ENCODE results near the gene DCAF4L1. TPM values are rescaled to one million over a fixed set of nuclear protein-coding genes. Genes with fewer than 3 reads are reported as not detected.

The DCAF4L1 gene
- total RNA-seq, 2 donors from 2014 or later, result under 0.01 to 0.33 TPM

GRCh38 chr4:41964401-41964800, 17.2 kb upstream of the DCAF4L1 start:
- intact Hi-C loops (cut with DNase I), result no loop called here
- Histone ChIP-seq H3K27me3 (no peaks in the 10 kb centered on the region), H3K4me1 (no peaks in the 10 kb centered on the region), H3K27ac (no peak overlapping the region), H3K36me3 (replicated peaks in 1 of 2; ENCODE audit: insufficient read depth in 1 of 2, low read depth in 2 of 2) (no peaks in the 10 kb centered on the region), H3K4me3 (no peak overlapping the region), H3K9me3 (no peaks in the 10 kb centered on the region)
- no peak for ATAC-seq
- 92 to 100% methylated on average over 1 of the region's 1 CpG for WGBS, 2 donors
- DNase-seq, result no peak
- TF ChIP-seq POLR2A (IDR thresholded peaks at IDR 0.05), result no peak
- TF ChIP-seq CTCF (IDR thresholded peaks at IDR 0.05), result no peak

GRCh38 chr4:41967392-41967791, 14.2 kb upstream of the DCAF4L1 start:
- H3K4me3 ChIP-seq, result no peak overlapping the region
- H3K27me3 ChIP-seq, result no peaks in the 10 kb centered on the region
- no peaks in the 10 kb centered on the region for H3K9me3 ChIP-seq
- WGBS, 2 donors, result 86 to 88% methylated on average over 2 of the region's 2 CpGs
- no peak for ATAC-seq
- DNase-seq, result no peak
- intact Hi-C loops (cut with DNase I), result no loop called here
- TF ChIP-seq CTCF (IDR thresholded peaks at IDR 0.05) (no peak), POLR2A (IDR thresholded peaks at IDR 0.05) (no peak)
- no peak overlapping the region for H3K27ac ChIP-seq
- no peaks in the 10 kb centered on the region for H3K36me3 ChIP-seq (replicated peaks in 1 of 2; ENCODE audit: insufficient read depth in 1 of 2, low read depth in 2 of 2)
- no peaks in the 10 kb centered on the region for H3K4me1 ChIP-seq

- intact Hi-C loops (cut with DNase I), result no loop called here
- DNase-seq, result no peak
- H3K27me3 ChIP-seq, result no peaks in the 10 kb centered on the region
- no peak for TF ChIP-seq POLR2A (IDR thresholded peaks at IDR 0.05)
- TF ChIP-seq CTCF (IDR thresholded peaks at IDR 0.05), result no peak
- no peaks in the 10 kb centered on the region for H3K36me3 ChIP-seq (replicated peaks in 1 of 2; ENCODE audit: insufficient read depth in 1 of 2, low read depth in 2 of 2)
- no peaks in the 10 kb centered on the region for H3K4me1 ChIP-seq
- ATAC-seq, result no peak
- no peaks in the 10 kb centered on the region for H3K9me3 ChIP-seq
- no peak overlapping the region for H3K27ac ChIP-seq
- H3K4me3 ChIP-seq, result no peak overlapping the region
Observed at GRCh38 chr4:41969671-41970070, 11.9 kb upstream of the DCAF4L1 start.

- intact Hi-C loops (cut with DNase I), result no loop called here
- DNase-seq (no peak), ATAC-seq (no peak)
- no peak overlapping the region for H3K4me3 ChIP-seq
- H3K4me1 ChIP-seq, result no peaks in the 10 kb centered on the region
- WGBS, 2 donors, result 71 to 92% methylated on average over 1 of the region's 1 CpG
- H3K27me3 ChIP-seq, result no peaks in the 10 kb centered on the region
- H3K27ac ChIP-seq, result no peak overlapping the region
- TF ChIP-seq CTCF (IDR thresholded peaks at IDR 0.05) (no peak), POLR2A (IDR thresholded peaks at IDR 0.05) (no peak)
- H3K9me3 ChIP-seq, result no peaks in the 10 kb centered on the region
- no peaks in the 10 kb centered on the region for H3K36me3 ChIP-seq (replicated peaks in 1 of 2; ENCODE audit: insufficient read depth in 1 of 2, low read depth in 2 of 2)
Observed at GRCh38 chr4:41975341-41975740, 6.2 kb upstream of the DCAF4L1 start.

- Histone ChIP-seq H3K9me3 (no peaks in the 10 kb centered on the region), H3K4me3 (no peak overlapping the region), H3K27ac (no peak overlapping the region), H3K36me3 (replicated peaks in 1 of 2; ENCODE audit: insufficient read depth in 1 of 2, low read depth in 2 of 2) (no peaks in the 10 kb centered on the region), H3K4me1 (no peaks in the 10 kb centered on the region), H3K27me3 (no peaks in the 10 kb centered on the region)
- DNase-seq, result no peak
- no peak for ATAC-seq
- intact Hi-C loops (cut with DNase I), result no loop called here
- WGBS, 2 donors, result 13 to 29% methylated on average over 1 of the region's 1 CpG
- no peak for TF ChIP-seq POLR2A (IDR thresholded peaks at IDR 0.05)
Observed at GRCh38 chr4:41976775-41977516, 4.6 kb upstream of the DCAF4L1 start.

Measured in body of pancreas (tissue), 4 donors.